Embryonic facial prominence (tissue), 1 donor: ENCODE measurements around the gene TOP2B.

ENCODE experiments used
- DNase-seq: peaks from one replicate; pipeline ENCODE4 v3.0.0-alpha.2; 2016; ENCODE audit errors: extremely low spot score

Gene TOP2B, protein sequence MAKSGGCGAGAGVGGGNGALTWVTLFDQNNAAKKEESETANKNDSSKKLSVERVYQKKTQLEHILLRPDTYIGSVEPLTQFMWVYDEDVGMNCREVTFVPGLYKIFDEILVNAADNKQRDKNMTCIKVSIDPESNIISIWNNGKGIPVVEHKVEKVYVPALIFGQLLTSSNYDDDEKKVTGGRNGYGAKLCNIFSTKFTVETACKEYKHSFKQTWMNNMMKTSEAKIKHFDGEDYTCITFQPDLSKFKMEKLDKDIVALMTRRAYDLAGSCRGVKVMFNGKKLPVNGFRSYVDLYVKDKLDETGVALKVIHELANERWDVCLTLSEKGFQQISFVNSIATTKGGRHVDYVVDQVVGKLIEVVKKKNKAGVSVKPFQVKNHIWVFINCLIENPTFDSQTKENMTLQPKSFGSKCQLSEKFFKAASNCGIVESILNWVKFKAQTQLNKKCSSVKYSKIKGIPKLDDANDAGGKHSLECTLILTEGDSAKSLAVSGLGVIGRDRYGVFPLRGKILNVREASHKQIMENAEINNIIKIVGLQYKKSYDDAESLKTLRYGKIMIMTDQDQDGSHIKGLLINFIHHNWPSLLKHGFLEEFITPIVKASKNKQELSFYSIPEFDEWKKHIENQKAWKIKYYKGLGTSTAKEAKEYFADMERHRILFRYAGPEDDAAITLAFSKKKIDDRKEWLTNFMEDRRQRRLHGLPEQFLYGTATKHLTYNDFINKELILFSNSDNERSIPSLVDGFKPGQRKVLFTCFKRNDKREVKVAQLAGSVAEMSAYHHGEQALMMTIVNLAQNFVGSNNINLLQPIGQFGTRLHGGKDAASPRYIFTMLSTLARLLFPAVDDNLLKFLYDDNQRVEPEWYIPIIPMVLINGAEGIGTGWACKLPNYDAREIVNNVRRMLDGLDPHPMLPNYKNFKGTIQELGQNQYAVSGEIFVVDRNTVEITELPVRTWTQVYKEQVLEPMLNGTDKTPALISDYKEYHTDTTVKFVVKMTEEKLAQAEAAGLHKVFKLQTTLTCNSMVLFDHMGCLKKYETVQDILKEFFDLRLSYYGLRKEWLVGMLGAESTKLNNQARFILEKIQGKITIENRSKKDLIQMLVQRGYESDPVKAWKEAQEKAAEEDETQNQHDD (N-terminal part only)

DNA sequence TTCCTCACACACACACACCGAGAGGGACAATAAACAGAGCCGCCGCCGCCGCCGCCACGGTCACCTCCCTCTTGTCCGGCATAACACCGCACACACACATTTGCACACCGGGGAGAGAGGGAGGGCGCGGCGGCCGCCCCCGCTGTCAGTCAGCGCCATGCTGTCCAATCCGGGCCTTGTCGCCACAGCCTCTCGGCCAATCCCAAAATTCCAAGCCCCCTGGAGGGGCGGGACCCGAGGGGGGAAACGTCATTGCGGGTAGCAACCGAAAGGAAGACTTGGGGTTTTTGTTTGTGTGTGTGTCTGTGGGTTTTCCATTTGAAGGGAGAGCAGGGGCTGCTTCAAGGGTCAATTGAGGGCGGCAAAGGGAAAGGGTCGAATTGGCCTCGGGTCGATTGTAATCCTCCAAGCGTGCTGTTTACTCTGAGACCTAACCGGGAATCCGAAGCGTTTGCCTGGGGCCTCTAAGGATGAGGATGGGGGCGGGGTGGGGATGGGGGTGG is at the start of gene TOP2B:
TOP2B (minus strand) TSS at position 96 of the 503 bp plus-strand sequence. CDS start 610 bp downstream, outside the sequence.
- peak; percentile 91 for DNase-seq

DNA sequence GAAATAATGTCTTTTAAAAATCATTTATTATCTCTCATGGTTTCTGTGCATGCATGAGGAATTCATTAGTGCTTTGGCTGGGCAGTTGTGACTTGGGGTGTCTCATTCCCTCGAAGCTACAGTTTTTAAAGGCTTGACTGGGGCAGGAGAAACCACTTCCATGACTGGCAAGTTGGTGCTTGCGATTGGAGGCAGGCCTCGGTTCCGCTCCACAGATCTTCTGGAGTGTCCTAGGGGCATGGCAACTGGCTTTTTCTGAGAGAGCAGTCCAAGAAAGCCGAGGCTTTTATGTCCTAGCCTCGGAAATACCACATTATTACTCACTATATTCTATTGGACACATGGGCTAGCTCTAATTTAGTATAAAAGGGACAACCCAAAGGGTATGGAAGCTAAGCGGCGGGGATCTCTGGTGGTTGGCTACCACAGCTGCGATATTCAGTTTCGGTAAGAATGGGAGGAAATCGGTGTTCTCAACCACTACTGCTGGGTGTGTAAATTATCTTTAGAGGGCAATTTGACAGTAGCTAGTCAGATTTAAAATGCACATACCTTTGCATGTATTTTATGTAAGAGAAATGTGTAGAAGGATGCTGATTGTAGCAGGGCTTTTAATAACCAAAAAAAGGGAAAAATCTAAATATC is 48.8 kb upstream of the TOP2B start:
- no peak for DNase-seq

DNA sequence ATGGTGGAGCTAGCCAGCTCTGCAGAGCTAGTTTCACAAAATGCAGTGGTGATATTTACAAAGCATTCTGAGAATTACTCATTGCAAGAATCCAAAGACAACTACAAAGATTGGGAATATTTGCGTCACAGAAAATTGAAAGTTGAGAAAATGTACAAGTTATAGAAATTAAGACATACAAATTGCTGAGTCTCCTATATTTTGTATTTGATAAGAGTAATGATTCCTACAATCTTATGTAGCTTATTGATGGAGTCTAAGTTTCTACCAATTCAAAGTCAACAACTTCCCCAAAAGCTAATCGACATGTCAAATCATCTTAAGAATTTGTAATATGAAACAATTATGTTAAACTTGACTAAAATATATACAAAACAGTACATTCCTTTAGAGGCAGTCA is 46.4 kb upstream of the TOP2B start:
- DNase-seq: no peak

DNA sequence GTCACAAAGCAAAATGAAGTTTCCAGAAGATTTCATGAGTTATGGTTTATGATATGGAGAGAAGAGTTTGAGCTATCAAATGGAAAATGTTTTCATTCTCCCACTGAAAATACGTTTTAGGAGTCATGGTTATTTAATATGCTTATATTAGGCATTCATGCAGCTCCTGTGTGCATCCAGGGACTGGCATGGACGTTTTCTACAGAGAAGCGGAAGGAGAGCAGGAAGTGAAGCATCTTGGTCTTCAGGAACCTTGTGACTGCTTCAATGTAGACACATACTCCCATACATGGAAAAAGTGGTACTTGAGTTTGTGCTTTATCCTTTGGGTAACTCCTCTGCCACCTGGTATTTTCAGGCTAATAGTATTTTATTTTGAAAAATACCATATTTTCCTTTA is 43.3 kb upstream of the TOP2B start:
- DNase-seq: no peak

DNA sequence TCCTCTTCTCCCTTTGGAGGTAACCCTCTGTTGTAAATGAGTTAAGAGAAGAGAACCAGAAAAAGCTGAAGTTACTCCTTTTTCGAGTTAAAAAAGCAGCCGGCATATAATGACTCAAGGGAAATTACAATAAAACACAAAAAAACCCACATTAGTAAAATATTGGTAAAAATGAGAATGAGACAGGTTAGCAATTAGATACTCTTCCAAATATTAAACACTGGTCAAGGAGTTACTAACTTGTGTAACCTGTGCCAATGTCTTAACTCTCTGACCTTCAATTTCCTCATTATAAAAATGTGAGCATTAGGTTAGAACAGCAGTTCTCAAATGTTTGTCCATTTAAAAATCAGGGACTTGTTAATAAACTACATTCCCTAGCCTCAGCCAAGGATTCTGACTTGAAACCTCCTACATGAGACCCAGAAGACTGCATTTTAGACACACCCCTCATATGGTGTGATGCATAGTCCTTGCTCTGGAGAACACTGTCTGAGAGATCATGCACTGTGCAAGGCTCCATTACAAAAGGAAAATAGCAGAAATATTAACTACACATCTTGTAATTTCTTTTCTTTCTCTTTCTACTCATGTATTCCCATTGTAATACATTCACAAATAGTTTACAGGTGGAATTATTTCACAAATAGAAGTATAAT is 42.7 kb upstream of the TOP2B start:
- no peak for DNase-seq

DNA sequence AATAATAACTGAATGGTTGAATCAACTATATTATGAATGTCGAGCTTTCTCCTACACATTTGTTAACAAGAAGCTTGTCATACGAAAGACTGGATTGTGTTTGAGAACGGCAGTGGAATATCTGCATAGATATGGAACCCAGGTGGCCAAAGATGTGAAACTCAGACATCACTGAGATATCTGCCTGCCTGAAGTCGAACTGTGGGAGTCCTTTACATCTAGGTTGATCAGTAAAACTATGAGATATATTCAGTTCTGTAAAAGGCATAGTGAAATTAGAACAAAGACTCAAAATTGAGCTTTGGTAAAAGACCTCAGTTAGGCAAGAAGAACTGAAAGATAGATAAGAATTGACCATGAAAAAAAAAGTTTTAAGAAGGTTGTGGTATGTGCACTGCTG is 41.5 kb upstream of the TOP2B start:
- no peak for DNase-seq

DNA sequence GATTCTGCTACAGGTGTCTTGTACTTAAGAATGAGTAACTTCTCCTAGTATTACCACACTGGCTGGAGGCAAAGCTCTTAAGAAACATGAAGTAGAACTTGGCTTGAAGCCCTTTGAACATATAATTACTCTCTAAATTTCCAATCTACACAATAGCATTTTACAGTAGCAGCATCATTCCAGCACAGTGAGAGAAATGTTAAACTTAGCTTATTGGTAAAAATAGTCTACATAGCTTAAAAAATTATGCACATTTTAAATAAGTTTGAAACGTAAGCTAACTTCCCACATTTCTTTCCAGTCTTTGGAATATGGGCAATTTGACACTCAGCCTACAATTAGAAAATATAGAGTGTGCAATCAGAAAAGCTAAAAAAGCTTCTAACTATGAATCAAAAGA is 32.8 kb upstream of the TOP2B start:
- no peak for DNase-seq

DNA sequence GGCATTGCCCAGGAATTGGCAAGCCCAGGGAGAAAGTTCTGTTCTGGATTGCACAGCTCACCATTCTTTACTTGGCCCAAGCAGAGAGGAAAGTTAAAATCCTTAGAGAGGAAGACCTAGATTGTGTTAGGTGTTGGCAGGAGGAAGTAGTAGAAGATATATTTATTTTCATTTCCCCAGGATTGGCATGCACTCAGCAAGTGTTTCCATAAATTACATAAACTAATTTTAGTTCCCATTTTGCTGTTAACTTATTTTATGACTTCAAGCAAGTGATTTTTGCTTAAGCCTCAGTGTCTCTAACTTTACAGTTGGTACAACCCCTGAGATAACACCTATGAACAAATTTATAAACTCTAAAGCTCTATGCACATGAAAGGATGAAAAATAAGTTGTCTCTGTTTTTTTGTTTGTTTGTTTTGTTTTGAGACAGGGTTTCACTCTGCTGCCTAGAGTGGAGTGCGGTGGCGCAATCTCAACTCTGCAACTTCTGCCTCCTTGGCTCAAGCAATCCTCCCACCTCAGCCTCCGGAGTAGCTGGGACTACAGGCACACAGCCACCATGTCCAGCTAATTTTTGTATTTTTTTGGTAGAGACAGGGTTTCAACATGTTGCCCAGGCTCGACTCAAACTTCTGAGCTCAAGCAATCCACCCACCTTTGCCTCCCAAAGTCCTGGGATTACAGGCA is 31.2 kb upstream of the TOP2B start:
- no peak for DNase-seq

DNA sequence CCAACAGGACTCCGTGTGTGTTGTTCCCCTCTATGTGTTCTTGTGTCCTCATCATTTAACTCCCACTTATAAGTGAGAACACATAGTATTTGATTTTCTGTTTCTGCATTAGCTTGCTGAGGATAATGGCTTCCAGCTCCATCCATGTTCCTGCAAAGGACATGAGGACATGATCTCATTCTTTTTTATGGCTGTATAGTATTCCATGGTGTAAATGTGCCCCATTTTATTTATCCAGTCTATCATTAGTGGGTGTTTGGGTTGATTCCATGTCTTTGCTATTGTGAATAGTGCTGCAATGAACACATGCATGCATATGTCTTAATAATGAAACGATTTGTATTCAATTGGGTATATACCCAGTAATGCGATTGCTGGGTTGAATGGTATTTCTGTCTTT is 28.5 kb upstream of the TOP2B start:
- DNase-seq: no peak

DNA sequence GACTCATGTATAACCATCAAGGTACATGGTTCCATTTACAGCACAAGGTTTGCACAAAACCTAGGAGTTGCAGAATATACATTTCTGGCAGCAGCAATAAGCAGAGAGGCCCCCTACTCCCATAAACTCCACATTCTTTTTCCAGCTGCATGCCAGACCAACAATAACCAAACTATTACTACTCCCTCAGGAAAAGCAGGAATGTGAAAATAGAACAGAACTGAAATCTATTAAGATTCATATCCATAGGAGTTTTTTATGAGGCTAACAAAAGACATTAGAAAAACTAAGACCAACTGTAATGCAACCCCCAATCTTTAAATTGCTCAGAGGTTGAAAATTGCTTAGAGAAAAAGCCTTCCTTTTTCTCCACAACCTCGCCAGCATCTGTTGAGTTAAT is 27.6 kb upstream of the TOP2B start:
- peak; percentile 45 for DNase-seq

DNA sequence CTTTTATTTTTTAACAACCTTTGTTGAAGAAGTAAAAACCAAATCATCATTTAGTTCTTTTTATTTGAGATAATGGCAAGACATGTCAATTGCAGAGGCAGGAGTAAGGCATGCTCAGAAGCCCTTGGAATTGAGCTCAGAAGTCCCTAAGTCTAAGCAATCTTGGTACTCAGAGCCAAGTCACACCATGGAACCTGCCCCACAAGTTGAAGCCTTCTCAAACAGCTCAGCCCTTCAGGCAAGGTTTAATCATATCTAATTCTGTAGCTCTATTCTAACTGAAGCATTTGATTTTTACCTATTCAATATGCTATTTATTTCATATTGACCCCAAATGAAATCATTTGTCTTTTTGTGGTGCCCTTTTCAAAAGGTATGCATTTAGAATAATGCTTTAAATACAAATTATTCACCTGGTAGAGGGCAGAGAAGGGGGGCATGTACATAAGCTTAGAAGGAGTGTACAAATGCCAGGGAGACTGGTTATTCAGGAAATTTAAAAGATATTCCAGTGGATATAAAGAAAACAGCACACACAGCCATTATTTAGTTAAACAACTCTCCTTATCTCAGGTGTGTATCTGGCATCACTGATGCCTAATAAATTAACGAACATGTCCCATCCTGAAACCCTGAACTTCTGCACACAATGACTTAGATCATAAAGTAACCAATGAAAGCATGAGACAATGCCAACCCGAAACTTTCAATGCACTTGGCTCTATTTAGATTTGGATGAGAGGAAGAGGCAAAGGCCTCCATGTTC is 26.2 kb upstream of the TOP2B start:
- no peak for DNase-seq

DNA sequence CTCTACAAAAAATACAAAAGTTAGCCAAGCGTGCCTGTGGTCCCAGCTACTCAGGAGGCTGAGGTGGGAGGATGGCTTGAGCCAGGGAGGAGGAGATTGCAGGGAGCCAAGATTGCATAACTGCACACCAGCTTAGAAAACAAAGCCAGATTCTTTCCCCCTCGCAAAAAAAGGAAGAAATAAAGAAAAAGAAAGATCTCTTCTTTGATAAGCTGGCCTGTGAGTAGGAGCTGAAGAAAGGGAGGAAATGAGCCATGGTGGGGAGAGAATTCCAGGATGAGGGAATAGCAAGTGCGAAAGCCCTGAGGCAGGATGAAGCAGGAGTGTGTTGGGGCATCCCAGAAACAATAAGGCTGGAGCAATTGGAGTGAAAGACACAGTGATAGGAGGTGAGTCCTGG is 24.5 kb upstream of the TOP2B start:
- no peak for DNase-seq

DNA sequence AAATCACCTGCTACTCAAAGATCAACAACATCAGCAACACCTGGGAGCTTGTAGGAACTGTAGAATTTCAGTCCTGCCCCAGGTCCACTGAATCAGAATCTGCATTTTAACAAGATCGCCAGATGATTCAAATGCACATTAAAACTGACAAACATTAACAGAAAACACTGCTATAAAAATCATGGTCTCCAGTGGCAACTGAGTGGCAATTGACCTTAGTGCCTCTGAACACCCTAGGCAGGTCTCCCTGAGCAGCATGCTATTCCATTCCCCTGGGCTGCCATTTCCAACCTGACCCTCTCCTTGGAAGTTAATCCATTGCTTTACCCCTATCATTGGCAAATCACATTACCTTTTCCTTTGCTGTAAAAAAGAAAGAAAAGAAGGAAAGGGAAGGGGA is 23.0 kb upstream of the TOP2B start:
- DNase-seq: no peak

DNA sequence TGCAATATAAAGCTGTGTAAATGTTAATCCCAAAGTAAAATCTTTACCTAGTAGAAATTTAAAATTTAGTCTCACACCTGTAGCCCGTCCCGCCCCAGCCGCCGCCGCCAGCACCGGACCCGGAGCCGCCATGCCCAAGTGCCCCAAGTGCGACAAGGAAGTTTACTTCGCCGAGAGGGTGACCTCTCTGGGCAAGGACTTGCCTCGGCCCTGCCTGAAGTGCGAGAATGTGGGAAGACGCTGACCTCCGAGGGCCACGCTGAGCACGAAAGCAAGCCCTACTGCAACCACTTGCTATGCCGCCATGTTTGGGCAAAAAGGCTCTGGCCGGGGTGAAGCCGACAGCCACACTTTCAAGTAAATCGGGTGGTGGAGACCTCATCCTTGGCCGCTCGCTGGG is 22.1 kb upstream of the TOP2B start:
- no peak for DNase-seq

DNA sequence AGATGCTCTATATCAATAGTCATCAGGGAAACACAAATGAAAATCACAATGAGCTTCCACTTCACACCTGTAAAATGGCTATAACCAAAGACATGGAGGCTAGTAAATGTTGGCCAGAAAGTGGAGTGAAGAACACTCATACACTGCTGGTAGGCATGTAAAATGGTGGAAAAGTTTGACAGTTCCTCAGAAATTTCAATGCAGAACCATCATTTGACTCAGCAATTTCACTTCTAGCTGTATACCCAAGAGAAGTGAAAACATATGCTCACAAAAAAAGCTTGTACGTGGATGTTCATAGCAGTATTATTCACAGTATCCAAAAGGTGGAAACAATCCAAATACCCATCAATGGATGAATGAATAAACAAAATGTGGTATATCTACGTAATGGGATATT is 19.2 kb upstream of the TOP2B start:
- no peak for DNase-seq

DNA sequence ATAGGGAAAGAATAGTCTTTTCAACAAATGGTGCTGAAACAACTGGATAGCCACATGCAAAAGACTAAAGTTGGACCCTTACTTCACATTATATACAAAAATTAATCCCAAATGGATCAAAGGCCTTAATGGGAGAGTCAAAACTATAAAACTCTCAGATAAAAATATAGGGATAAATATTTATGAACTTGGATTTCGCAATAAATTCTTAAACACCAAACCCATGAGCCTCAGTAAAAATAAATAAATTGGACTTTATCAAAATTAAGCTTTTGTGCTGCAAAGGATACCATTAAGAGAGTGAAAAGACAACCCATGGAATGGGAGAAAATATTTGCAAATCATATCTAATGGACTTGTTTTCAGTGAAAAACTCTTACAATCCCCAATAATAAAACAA is 18.7 kb upstream of the TOP2B start:
- no peak for DNase-seq

DNA sequence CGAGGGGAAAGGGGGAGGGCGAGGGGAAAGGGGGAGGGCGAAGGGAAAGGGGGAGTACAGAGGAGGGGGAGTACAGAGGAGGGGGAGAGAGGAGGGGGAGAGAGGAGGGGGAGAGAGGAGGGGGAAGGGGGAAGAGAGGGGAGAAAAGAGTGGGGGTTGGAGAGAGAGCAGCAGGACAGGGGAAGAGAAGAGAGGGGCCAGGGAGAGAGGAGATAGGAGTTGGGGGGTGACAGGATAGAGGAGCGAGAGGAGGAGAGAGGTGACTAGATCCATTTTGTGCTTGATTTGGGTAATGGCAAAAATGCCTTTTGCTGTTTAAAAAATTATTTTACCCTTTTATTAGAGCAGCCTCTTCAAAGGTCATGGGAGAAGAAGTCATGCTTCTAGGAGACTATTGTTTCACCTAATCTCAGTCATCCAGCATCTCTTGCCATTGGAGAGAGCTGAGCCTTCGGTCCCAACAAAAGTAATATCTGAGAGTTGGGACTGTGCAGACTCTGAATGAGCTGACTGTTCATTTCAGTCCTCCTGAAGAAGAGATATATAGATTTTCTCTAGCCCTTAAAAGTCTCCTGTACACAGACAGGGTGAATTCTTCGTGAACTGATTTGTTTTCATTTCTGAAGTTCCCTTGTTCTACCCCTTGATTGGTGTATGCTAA is 15.1 kb upstream of the TOP2B start:
- no peak for DNase-seq

DNA sequence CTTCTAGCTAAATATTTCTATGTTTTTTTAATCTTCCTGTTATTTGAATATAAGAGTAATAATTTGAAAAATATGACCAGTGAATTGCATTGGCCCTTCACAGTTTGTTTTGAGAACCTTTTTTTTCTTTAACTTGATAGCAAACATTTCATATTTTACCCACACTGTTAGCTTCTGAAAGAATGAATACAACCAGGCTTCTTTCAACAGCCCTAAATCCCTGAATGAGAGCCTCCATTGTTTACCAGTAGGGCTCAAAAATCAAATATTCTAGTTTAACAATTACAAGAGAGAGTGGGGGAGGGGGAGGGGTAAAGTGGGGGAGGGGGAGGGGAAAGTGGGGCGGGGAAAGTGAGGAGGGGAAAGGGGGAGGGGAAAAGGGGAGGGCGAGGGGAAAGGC is 14.5 kb upstream of the TOP2B start:
- DNase-seq: no peak

DNA sequence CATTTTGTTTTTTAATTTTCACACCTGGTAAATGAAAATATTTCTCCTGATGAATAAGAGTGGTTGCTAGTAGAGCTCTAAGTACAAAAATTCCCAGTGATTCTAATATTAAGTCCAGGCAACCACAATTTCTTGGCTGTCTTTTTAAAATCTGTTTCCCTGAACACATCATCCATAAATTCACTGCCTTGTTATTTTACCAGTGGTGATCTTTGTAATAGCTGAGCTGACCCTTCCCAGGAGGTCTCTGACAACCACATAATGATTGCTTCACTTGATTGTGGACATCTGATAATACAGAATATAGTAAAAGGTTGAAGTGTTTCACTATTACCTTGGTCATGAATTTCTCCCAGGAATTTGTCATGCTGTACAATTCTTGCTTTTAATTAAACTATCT is 13.9 kb upstream of the TOP2B start:
- DNase-seq: no peak
